Neural cell (in vitro differentiated cells): ENCODE data around the gene APOC4.

Experiments
- CTCF ChIP-seq: fragments of 450-650 bp; IDR thresholded peaks from 2 replicates; pipeline ENCODE4 v1.5.1; 2014; ENCODE audit warnings: antibody characterized with exemption, mild to moderate bottlenecking, moderate library complexity; ENCODE audit not compliant: poor library complexity, severe bottlenecking
- EP300 ChIP-seq: fragments of 450-650 bp; conservative IDR thresholded peaks from 2 replicates; pipeline ENCODE4 v1.6.1; 2014; ENCODE audit warnings: antibody characterized with exemption, mild to moderate bottlenecking, moderate library complexity; ENCODE audit not compliant: poor library complexity, severe bottlenecking
- EZH2 ChIP-seq: fragments of 200-600, 300-800 bp; shearing (Covaris generic), sonication (generic); IDR thresholded peaks from 2 replicates; pipeline ENCODE4 v1.6.1; 2014; ENCODE audit warnings: antibody characterized with exemption, low read length, borderline replicate concordance, mild to moderate bottlenecking; ENCODE audit not compliant: insufficient read depth, poor library complexity, severe bottlenecking
- POLR2AphosphoS5 ChIP-seq: IDR thresholded peaks from 2 replicates; pipeline ENCODE4 v1.6.1; 2012
- RAD21 ChIP-seq: fragments of 450-650 bp; conservative IDR thresholded peaks from 2 replicates; pipeline ENCODE4 v1.6.1; 2014; ENCODE audit warnings: antibody characterized with exemption, mild to moderate bottlenecking, moderate library complexity
- REST ChIP-seq: IDR thresholded peaks from 2 replicates; pipeline ENCODE4 v1.6.1; 2012; ENCODE audit warnings: borderline replicate concordance
- SMC3 ChIP-seq: fragments of 450-650 bp; conservative IDR thresholded peaks from 2 replicates; pipeline ENCODE4 v1.6.1; 2014; ENCODE audit warnings: antibody characterized with exemption, mild to moderate bottlenecking, moderate library complexity; ENCODE audit not compliant: poor library complexity
- TAF1 ChIP-seq: IDR thresholded peaks from 2 replicates; pipeline ENCODE4 v1.6.1; 2012; ENCODE audit warnings: low read depth

- peak; percentile 86 for TF ChIP-seq CTCF
- TF ChIP-seq TAF1: no peak
- TF ChIP-seq POLR2AphosphoS5: no peak
- no peak for TF ChIP-seq EP300
- TF ChIP-seq REST: no peak
- no peak for TF ChIP-seq EZH2
- peak; percentile 75 for TF ChIP-seq RAD21
- peak; percentile 91 for TF ChIP-seq SMC3
Observed at GRCh38 chr19:44951179-44952159, 9.4 kb downstream of the APOC4 start.
